HCT116 (cell line): ENCODE results near the gene TMEM62. TPM values are rescaled to one million over a fixed set of nuclear protein-coding genes. Genes with fewer than 3 reads are reported as not detected.

Source experiments
- ATAC-seq: fragments of 200-7000 bp; cut with Tn5 transposase; 2 replicates; pipeline ENCODE4 v1.9.1; 2020; ENCODE audit warnings: mild to moderate bottlenecking, moderate library complexity
- BruUV-seq: library from RNA; stranded (reverse); fragments of 400-500 nt; replicated peaks from 2 replicates; lab custom pipeline; 2021; lab: Mats Ljungman, UMichigan
- CTCF ChIA-PET: fragments of 300-600 bp; sonication (Branson Sonifier 250); formaldehyde crosslinking; loops from one replicate; lab custom pipeline; 2021; ENCODE audit warnings: antibody characterized with exemption; lab: Charles Lee
- POLR2A ChIA-PET: fragments of 300-600, 350-600 bp; sonication (Branson Sonifier 250); formaldehyde crosslinking; loops from one replicate; lab custom pipeline; 2021; ENCODE audit warnings: antibody characterized with exemption; lab: Charles Lee
- RAD21 ChIA-PET, 2 experiments: fragments of 300-600 bp; sonication (Branson Sonifier 250); formaldehyde crosslinking; loops; one replicate each; lab custom pipeline; 2023; ENCODE audit warnings: low total read pairs in 2 of 2; ENCODE audit not compliant: uncharacterized antibody in 2 of 2, unreplicated experiment in 2 of 2, low non-redundant PET in 1 of 2; lab: Charles Lee
- DNase-seq: peaks from one replicate; pipeline ENCODE4 v3.0.0-alpha.2; 2010; ENCODE audit warnings: low read depth, low spot score
- H2AFZ ChIP-seq: fragments of 200-600 bp; shearing (Covaris generic), sonication (generic); 2 replicates; pipeline ENCODE4 v1.6.1; 2017; ENCODE audit warnings: low read depth, mixed run types, mixed read lengths, antibody characterized with exemption, low read length; ENCODE audit not compliant: poor library complexity, severe bottlenecking
- H3K27ac ChIP-seq: 2 replicates; pipeline ENCODE4 v1.5.1; 2012; ENCODE audit warnings: low read depth, low read length
- H3K27me3 ChIP-seq: fragments of 200-600 bp; sonication (generic); 2 replicates; pipeline ENCODE4 v1.6.1; 2016; ENCODE audit warnings: mixed run types, low read length, mixed read lengths; ENCODE audit not compliant: insufficient read depth
- H3K36me3 ChIP-seq, 2 experiments: fragments of 200-500 bp in 1 of 2; fragments of 200-600 bp in 1 of 2; sonication (Bioruptor generic) in 1 of 2; sonication (generic) in 1 of 2; 2 replicates each; pipeline versions ENCODE4 v1.5.1 to v1.6.1; 2014 to 2016; ENCODE audit warnings: low read length in 2 of 2, inconsistent platforms in 1 of 2, mixed read lengths in 1 of 2, mixed run types in 1 of 2; ENCODE audit not compliant: insufficient read depth in 2 of 2, control insufficient read depth in 1 of 2
- H3K4me1 ChIP-seq, 2 experiments: fragments of 200-600 bp in 1 of 2; sonication (generic) in 1 of 2; 2 replicates each; pipeline versions ENCODE4 v1.5.1 to v1.6.1; 2012 to 2017; ENCODE audit warnings: low read length in 2 of 2, inconsistent platforms in 1 of 2, mild to moderate bottlenecking in 1 of 2, mixed read lengths in 1 of 2, mixed run types in 1 of 2, moderate library complexity in 1 of 2; ENCODE audit not compliant: insufficient read depth in 2 of 2, control insufficient read depth in 1 of 2
- H3K4me2 ChIP-seq: fragments of 200-600 bp; sonication (generic); 2 replicates; pipeline ENCODE4 v1.6.1; 2017; ENCODE audit warnings: mixed run types, low read length, mixed read lengths
- H3K4me3 ChIP-seq, 2 experiments: fragments of 200-600 bp in 1 of 2; sonication (generic) in 1 of 2; replicated peaks in 1 of 2; 2 replicates each; pipeline ENCODE4 v1.5.1; 2011 to 2016; ENCODE audit warnings: low read length in 2 of 2, control low read depth in 1 of 2, low read depth in 1 of 2, mild to moderate bottlenecking in 1 of 2, mixed read lengths in 1 of 2, mixed run types in 1 of 2
- H3K79me2 ChIP-seq: fragments of 200-600 bp; sonication (generic); 2 replicates; pipeline ENCODE4 v1.6.1; 2017; ENCODE audit warnings: mild to moderate bottlenecking, mixed run types, low read length, moderate library complexity, mixed read lengths; ENCODE audit not compliant: insufficient read depth
- H3K9ac ChIP-seq: fragments of 200-600 bp; sonication (generic); 2 replicates; pipeline ENCODE4 v1.6.1; 2016; ENCODE audit warnings: low read length, mixed read lengths
- H3K9me2 ChIP-seq: fragments of 200-600 bp; sonication (generic), shearing (Covaris generic); 2 replicates; pipeline ENCODE4 v1.6.1; 2017; ENCODE audit warnings: mixed run types, mild to moderate bottlenecking, moderate library complexity; ENCODE audit not compliant: insufficient read depth
- H3K9me3 ChIP-seq, 2 experiments: fragments of 200-500 bp in 1 of 2; fragments of 200-600 bp in 1 of 2; sonication (Bioruptor generic) in 1 of 2; sonication (generic) in 1 of 2; 2 replicates each; pipeline ENCODE4 v1.6.1; 2014 to 2017; ENCODE audit warnings: low read length in 2 of 2, mixed read lengths in 2 of 2, inconsistent platforms in 1 of 2, low read depth in 1 of 2, mild to moderate bottlenecking in 1 of 2, mixed run types in 1 of 2, moderate library complexity in 1 of 2; ENCODE audit not compliant: control insufficient read depth in 1 of 2, insufficient read depth in 1 of 2
- H4K20me1 ChIP-seq: fragments of 200-600 bp; sonication (generic), shearing (Covaris generic); 2 replicates; pipeline ENCODE4 v1.6.1; 2017; ENCODE audit warnings: mixed run types, mild to moderate bottlenecking, moderate library complexity; ENCODE audit not compliant: insufficient read depth
- CTCF ChIP-seq, 3 experiments: fragments of 200-600 bp in 1 of 3; sonication (generic) in 1 of 3; IDR thresholded peaks in 2 of 3; conservative IDR thresholded peaks in 1 of 3; 2 replicates each; pipeline ENCODE4 v1.5.1; 2012 to 2017; ENCODE audit warnings: low read depth in 2 of 3, low read length in 2 of 3, antibody characterized with exemption in 1 of 3, borderline replicate concordance in 1 of 3, control low read depth in 1 of 3, mild to moderate bottlenecking in 1 of 3, mixed read lengths in 1 of 3, mixed run types in 1 of 3, moderate library complexity in 1 of 3; ENCODE audit not compliant: insufficient read depth in 1 of 3
- intact Hi-C: fragments of 100-400 bp; cut with micrococcal nuclease; formaldehyde crosslinking; loops from 2 replicates; pipeline ENCODE4 v1.10.0; 2022
- total RNA-seq: library from RNA; stranded (reverse); gene quantifications from one replicate; pipeline ENCODE4 v1.2.1, GENCODE V29; 2021; ENCODE audit not compliant: unreplicated experiment
- TF ChIP-seq, protein P1 (sequence below): IDR thresholded peaks from 2 replicates; pipeline ENCODE4 v1.6.1; 2012; ENCODE audit warnings: low read depth

The TMEM62 gene
- total RNA-seq, 1 experiment from 2014 or later, result 8.8 TPM

GRCh38 chr15:43218908-43219706 is 85.7 kb downstream of the TMEM62 start:
- DNase-seq, result no peak
- ChIA-PET POLR2A (no interaction called here), CTCF (no interaction called here), RAD21 (no interaction called here)
- intact Hi-C loops, result no loop called here
- Histone ChIP-seq H4K20me1 (no peaks in the 10 kb centered on the region), H3K9me2 (no peaks in the 10 kb centered on the region), H3K9ac (no peak overlapping the region), H3K36me3 (no peaks in the 10 kb centered on the region), H3K4me3 (no peak overlapping the region), H3K4me1 (peaks cover 0 to 3% of the 10 kb centered on the region in 2 experiments; a peak in 1 of 4 replicates), H3K79me2 (no peaks in the 10 kb centered on the region), H3K9me3 (no peaks in the 10 kb centered on the region), H3K27ac (no peak overlapping the region), H3K27me3 (no peaks in the 10 kb centered on the region), H3K4me2 (no peak overlapping the region), H2AFZ (no peak overlapping the region)
- TF ChIP-seq CTCF (IDR thresholded peaks at IDR 0.05 in 2 of 3, conservative IDR thresholded peaks at IDR 0.05 in 1 of 3; ENCODE audit: borderline replicate concordance in 1 of 3, insufficient read depth in 1 of 3, low read depth in 2 of 3, low read length in 2 of 3), result peak in 2 of 3 experiments; percentile 50 to 53; a peak in 4 of 6 replicates
- TF ChIP-seq, protein P1, sequence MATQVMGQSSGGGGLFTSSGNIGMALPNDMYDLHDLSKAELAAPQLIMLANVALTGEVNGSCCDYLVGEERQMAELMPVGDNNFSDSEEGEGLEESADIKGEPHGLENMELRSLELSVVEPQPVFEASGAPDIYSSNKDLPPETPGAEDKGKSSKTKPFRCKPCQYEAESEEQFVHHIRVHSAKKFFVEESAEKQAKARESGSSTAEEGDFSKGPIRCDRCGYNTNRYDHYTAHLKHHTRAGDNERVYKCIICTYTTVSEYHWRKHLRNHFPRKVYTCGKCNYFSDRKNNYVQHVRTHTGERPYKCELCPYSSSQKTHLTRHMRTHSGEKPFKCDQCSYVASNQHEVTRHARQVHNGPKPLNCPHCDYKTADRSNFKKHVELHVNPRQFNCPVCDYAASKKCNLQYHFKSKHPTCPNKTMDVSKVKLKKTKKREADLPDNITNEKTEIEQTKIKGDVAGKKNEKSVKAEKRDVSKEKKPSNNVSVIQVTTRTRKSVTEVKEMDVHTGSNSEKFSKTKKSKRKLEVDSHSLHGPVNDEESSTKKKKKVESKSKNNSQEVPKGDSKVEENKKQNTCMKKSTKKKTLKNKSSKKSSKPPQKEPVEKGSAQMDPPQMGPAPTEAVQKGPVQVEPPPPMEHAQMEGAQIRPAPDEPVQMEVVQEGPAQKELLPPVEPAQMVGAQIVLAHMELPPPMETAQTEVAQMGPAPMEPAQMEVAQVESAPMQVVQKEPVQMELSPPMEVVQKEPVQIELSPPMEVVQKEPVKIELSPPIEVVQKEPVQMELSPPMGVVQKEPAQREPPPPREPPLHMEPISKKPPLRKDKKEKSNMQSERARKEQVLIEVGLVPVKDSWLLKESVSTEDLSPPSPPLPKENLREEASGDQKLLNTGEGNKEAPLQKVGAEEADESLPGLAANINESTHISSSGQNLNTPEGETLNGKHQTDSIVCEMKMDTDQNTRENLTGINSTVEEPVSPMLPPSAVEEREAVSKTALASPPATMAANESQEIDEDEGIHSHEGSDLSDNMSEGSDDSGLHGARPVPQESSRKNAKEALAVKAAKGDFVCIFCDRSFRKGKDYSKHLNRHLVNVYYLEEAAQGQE, result no peak
- peak; percentile 82 for ATAC-seq
- no TSS peak for BruUV-seq
